Hematopoietic multipotent progenitor cell treated with erythropoietin and hydrocortisone succinate and interleukin-3 and kit ligand, for 6 days (in vitro differentiated cells): Measurements from ENCODE around the gene MOSMO.

Experiments used
- DNase-seq: peaks from one replicate; pipeline ENCODE4 v3.0.0-alpha.2; 2015

MOSMO gene

DNA sequence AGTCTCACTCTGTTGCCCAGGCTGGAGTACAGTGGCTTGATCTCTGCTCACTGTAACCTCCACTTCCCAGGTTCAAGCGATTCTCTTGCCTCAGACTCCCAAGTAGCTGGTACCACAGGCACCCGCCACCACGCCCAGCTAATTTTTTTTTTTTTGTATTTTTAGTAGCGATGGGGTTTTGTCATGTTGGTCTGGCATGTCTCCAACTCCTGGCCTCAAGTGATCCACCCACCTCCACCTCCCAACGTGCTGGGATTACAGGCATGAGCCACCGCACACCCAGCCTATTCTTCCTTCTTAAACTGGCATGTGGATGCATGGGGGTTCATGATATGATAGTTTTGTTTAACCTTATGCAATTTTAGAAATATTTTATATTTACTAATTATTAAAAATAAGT, 45.1 kb downstream of the MOSMO start:
- peak; percentile 89 for DNase-seq

DNA sequence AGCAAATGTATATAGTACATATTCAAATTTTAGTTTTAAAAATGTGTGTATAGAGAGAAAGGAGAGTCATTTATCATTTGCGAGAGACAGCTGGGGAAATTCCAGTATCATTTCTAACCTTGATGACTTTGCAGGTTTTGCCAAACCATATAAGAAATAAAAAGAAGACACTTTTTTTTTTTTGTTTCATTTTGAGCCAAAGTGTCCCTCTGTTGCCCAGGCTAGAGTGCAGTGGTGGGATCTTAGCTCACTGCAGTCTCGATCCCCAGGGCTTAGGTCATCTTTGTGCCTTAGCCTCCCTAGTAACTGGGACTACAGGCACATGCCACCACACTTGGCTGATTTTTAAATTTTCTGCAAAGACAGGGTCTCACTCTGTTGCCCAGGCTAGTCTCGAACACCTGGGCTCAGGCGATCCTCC, 46.0 kb downstream of the MOSMO start:
- DNase-seq, result peak; percentile 24

DNA sequence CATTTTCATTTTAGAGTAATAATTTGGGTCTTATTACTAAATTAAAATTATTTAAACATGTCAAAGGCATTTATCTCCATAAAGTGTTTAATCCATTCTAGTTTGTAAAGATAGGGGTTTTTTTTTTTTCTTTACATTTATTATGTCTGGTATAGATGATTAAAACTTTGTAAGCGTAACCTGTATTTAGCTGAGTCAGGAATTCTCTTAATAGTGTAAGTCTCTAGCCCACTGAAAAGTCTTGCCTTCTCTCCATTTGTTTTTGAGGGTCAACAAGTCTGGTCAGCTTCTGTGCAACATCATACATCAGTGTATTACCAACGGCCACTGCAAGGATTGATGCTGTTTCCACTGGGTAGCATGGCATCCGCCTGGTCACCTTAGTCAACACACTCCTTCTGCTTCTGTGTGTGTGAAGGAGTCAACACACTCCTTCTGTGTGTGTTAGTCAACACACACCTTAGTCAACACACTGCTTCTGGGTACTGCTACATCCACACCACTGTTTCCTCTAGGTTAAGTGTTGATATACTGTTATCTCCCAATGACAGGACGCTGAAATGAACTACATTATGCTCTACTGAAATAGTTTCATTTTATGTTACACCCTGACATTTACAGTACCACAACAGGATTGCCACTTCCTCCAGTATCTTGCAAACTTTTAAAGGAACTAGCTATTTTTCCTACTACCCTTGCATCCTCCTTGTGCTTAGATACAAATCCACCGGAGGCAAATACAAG, 47.1 kb downstream of the MOSMO start:
- peak; percentile 58 for DNase-seq

DNA sequence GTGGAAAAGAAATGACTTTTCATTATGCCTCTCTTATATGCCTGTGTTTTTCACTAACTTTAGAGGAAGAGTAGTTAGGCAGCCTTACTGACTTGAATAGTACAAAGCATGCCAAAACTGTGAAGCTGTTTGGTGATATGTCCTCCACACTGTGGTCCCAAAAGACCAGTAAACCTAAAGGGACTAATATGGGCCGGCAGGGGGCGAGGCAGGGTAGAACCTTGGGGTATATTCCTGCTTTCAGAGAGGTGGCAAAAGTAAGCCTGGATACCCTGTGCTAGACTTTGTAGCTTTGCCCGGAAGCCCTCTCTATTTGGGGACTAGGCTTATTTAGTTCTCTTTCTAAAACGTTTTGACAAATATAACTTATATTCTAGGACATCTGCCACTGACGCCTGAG, 48.0 kb downstream of the MOSMO start:
- peak; percentile 22 for DNase-seq

DNA sequence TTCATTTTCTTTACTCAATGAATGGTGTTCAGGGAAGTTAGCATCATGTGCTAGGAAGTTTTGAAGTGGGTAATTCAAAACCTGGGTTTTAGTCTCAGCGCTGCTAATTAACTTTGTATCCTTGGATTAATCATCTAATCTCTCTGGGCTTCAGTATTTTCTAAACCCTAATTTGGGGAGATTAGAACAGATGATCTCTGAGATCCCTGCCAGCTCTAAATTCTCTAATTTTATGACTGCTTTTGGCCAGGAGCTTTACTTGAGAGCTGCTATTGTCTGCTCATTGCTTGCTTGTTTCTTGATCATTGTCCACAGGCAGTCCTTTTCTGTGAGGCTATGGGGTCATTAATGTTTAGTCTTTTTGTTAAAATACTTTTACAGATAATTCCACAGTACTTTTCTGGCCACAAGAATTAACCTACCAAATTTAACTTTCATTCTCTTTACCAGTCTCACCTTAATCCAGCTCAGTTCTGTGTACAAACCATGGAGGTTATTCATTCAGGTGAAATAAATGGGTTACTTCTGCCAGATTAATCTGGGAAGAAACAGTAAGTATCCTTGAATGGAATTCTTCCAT, 56.1 kb downstream of the MOSMO start:
- no peak for DNase-seq

DNA sequence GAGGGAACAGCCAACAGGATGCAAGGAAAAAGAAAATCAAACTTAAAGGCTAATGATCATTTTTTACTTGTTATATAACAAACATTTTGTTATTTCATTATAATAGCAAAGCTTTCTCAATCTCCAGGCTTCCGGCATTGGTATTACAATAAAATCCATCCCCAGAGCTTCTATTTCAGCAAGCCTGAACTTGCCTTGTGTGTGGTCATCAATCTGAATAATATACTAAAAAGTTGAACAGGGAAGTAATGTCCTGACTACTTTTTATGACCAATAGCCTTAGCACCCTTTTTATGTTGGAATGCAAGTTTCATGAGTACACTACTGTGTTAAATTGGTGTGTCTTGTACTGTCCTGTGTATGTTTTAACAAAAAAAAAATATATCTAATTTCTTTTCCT, 57.3 kb downstream of the MOSMO start:
- DNase-seq, result no peak

DNA sequence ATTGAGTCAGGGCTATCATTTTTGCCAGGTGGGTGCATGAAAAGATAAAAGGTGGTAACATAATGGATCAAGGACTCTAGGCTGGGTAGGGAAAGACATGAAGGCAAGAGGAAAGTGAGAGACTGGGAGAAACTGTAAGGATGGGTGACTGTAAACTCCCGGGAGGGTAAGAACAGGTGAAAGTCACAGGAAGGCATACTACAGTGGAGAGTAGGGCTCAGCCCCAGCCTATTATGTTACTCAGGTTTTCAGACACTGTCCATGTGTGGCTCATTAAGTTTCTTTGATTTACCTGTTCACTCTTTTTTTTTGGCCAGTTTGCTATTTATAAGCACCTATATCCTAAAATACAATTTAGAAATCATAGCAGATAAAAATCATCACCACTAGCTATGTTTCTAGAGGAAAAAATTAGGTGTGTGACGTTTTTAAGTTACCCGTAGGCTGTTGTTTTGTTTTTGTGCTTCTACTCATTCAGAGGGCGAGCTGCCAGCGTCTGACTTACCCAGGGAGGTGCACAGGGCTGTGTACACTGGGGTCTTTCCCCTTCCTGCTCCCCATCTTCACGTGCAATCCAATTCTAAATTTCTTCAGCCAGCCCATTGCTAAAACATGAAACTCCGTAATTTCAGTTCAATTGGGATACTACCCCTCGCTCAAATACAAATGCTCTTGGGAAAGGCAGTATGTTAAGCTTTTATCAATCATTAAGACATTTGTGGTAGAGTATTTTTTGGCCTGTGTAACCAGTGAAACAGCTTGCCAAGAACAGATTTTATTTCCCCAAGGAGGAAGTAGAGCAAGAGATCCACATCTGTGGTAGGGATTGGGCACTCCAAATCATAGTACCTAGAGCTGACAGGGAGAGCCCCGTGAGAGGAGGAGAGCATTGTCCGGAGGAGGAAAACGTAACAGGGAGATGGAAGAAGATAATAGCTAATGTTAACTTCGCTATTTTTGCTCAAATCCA, 62.7 kb downstream of the MOSMO start:
- no peak for DNase-seq

DNA sequence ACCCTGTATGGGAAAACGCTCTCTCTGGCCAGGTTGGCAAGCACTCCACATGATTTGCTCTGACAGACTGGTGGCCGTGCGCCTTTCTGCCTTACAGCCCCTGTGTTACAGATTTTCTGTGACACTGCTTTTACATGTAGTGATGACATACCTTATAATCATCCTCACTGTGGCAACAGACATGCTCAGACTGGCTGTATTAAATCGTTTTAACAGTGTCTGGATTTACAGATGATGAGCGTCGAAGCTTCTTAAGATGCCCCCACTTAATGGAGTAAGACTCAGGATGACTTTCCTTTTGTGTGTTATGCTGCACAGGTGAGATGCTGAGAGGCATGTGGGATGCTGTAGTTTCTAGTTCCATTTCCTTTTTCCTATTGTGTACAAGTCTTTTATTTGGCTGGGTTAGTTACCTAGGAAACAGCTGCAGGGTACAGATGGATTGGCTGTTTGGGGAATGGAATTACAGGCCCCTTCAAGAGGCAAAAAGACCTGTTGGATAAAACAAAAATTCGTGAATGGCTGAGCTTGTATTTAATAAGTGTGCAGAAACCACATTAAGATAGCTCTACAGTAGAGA, 63.5 kb downstream of the MOSMO start:
- DNase-seq, result no peak

DNA sequence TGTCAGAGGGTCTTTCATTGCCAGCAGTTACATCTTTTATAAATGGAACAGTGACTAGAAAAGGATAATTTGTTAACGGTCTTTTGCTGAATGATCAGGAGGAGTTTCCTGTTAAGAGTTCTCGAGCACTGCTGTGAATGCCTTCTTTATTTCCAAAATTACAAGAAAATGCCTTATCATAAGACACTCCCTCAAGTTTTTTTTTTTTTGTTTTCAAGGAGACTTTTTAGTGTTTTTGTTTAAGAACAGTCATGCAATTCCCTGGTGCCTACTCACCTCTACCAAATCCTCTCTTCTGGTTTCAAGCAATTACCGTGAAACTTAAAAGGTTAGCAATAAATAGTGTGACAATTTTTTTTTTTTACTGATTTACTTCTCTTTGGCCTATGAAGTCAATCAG, 65.4 kb downstream of the MOSMO start:
- DNase-seq, result no peak

DNA sequence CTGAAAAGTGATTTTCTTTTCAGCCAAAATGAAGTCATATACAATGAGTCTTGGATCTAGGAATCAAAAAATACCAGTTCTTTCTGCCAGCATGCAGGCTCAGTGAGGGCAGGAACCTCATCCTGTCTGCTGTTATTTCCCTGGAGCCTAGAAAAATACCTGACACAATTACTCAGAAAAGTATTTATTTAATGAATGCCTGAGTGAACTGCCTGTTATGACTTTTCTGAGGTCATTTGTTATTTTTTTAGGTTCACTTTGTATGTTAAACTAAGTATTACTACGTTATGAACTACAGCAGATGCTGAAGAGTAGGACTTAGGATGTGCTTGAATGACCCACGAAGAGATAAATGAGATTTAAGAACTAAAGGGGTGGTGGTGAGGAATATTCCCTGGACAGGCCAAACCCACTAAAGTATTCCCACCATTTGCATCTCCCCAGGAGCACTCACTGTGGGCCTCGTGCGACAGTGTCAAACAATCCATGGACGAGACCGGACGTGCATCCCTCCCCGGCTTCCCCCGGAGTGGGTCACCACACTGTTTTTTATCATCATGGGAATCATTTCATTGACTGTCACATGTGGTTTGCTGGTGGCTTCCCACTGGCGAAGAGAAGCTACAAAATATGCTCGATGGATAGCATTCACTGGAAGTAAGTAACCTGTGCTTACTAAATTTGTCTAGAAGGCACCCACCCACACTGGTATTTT, 67.3 kb downstream of the MOSMO start:
- no peak for DNase-seq

DNA sequence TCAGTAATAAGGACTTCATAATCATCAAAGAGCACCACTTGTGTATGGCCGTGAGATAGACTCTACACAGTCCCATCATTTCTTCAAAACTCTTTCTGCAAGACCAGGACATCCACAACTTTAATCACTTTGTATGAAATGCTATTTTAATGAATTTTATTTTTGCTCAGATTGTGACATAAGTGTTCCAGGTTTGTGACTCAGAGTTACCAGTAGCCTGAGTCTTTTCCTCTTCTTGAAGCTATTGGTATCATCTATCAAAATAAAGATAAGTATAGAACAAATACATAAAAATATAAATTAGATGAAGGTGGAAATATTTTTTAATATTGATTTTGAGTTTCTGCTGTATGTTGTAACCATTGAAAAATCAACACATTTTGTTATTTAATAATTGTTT, 67.9 kb downstream of the MOSMO start:
- DNase-seq, result no peak

DNA sequence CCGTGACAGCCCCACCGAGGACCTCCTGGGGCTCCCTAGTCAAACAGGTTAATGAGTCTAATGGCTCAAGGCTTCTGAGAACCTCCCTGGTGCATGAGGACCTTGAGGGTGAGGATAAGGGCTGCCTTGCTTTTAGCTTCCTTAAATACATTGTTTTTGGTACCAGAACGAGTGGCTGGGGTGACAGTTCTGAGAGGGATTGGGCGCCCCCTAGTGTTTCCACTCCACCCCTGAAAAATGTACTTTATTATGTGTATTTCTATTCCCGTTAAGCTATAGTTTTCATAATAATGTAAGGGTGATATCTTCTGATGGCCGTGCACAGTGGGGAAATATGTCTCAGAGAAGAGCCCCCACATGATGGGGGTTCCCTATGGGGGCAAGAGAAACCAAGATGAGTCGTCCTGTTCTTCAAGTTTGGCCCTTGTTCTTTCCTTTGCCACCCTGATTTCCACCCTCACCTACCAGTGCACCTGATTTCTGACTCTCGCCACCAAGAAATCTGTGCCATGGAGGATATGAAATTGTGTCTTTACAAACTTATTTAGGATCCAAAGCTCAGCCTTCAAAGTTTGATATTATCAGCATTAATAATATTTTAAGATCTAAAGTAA, 69.9 kb downstream of the MOSMO start:
- peak; percentile 92 for DNase-seq

DNA sequence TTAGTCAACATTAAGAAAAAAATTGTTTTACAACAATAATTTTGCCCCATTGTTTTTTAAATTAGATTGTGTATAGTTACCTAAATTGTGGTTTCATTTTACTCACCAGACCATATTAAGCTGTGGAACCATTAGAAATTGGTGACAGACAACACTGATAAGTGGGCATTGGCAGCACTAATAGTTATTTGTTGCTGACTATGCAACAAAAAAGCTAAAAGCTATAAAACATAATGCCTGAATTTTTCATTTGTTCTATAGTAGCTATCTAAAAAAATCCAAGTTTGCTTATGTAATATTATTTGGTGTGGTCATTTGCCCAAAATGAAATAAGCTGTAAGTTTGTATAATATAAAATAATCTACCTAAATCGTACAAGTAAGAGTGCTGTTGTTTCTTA, 70.7 kb downstream of the MOSMO start:
- no peak for DNase-seq

DNA sequence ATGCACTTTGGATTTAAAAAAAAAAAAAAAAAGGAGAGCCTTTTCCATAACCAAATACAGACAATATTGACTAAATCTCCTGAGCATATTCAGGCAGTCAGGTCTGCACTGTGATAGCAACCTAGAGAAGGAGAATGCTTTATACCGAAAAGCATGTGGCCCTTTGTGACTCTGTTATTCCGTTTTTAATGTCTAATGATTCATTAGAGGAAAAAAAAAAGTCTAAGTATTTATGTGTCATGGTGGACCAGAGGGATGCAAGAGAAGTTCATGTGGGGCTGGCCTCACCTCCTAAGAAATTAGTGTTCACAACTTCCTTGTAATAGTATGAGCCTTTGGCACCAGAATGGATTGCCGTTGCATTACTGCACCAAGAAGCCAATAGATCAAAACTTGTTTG, 73.1 kb downstream of the MOSMO start:
- DNase-seq, result no peak

DNA sequence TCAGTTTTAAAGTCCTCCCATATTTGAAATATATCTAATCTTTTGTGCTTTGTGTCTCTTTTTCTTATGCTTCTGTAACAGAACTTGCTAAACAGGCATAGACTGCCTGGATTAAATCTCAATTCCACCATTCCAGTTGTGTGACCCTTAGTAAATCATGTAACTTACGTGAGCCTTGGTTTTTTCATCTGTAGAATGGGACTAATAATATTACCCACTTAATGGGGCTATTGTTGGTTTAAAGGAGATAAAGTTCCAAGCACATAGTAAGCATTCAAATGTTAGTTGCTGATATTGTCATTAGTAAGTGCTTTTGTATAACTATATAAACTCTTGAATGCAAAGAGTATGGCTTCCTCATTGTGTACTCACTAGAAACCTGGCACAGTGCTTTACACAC, 78.5 kb downstream of the MOSMO start:
- DNase-seq, result no peak

DNA sequence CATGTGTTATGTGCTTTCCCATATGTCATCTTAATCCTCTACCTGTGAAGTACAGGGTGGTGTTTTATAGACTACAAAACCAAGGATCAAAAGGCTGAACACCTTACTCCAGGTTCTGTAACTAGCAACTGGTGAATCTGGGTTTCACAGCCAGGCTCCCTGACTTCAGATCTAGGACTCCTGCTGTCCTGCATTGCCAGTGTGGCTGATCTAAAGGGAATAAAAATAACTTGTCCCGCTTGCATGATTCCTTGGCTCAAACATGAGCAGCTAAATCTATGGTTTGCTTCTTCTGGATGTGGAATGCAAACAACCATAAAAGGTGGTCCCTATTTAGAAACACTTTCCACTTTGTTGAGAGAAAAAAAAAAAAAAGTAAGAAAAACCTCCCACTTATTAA, 80.7 kb downstream of the MOSMO start:
- no peak for DNase-seq

DNA sequence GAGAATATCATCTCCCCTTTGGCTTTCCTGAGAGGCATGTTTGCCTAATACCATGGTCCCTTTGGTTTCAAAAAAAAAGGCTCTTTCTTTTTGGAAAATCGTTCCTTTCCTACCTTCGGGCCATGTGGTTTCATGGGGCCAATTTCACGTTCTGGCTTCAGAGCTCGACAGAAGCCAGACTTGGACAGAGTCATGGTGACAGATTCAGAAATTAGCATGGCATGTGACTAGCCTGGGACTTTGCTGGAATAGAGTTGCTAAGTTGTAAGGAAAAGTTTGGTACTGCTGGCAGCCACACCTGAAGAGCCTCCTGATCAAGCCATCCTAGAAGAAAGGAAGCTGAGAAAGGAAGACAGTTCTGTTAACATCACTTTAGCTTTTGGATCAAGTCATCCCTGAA, 82.0 kb downstream of the MOSMO start:
- no peak for DNase-seq

DNA sequence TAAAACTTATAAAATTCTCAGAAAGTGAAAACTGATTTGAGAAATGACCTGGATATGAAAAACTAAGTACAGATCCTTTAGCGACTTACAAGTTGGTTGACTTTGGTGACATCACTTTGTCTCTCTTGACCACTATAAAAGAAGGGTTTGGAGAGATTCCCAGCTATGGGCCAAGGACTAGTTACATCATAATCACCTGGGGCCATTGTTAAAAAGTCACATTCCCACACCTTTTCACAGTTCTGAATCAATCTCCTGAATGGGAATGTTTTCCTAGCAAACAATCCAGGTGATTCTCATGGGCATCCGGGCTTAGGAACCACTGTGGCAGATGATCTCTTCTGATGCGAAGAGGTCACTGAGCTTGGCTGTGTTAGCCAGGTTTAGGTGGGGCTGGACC, 83.8 kb downstream of the MOSMO start:
- no peak for DNase-seq

DNA sequence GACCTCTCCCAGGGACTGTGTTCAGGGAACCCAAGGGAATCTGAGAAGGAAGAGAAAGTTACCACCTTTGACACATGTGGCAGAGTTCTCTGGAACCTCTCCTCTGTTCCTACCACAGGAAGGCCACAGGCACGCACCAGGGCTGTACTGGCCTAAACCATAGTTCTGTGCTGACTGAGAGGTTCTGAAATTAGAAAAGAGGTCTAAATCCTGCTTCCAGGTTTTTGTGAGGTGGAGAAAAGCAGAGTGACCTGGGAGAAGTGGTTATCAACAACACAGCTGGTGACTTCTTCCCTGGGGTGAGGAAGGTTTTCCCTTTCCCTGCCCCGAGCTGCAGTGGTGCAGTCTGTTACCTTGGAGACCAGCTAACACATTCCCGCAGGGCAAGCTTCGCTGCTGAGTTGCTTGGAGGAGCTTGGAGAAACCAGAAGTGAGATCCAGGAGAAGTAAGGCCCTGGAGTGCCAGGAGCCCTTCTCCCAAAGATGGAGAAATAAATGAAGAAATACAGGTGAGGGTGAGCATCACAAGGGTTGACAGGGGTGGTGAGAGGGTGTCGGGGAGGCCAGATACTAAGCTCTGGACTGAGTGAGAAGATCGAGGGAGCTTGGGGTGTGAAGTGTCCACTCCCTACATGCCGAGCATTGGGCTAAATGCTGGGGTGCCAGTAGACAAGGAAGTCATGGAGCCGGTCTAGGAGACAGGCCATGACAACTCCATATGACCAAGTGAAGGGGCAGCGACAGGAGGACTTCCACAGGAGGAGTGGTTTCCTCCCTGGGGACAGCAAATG, 84.4 kb downstream of the MOSMO start, which contains the start of gene VWA3A:
TSS of gene VWA3A (plus strand) at position 399 of the 791 bp plus-strand sequence. CDS start at position 496, 97 bp downstream.
- DNase-seq, result no peak

DNA sequence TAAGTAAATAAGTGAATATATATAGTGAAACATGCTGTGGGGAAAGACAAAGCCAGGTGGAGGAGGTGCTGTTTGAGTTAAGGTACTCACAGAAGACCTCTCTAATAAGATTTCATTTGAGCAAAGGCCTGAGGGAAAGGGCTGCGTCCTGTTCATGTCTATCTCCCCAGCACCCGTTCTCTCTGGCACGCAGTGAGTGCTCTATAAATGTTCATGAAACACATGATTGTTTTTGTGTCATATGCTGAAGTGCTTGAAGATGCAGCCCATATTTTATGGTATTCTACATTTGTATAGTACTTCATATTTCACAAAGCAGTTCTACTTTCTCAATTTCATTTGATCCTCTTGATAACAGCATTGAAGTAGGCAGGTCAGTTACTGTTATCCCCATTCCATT, 85.4 kb downstream of the MOSMO start:
- DNase-seq, result no peak

DNA sequence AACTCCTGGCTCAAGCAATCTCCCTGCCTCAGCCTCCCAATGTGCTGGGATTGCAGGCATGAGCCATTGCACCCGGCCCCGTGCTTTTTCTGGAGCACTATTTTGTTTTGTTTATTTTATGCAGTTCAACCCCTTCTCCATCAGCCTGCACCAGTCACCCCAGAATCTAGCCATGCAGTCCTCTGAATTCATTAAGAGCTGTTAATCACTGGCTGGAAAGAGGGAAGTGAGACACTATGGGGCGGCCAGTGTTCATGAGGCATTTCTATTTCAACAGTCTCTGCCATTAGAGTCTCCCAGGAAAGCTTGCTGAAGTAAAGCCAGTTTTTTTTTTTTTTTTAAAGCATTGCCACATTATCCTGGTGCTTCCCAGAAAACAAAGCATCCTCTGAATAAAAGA, 86.1 kb downstream of the MOSMO start:
- DNase-seq, result no peak
